H9 (cell line): ENCODE measurements around the gene COPG1. TPM values are rescaled to one million over a fixed set of nuclear protein-coding genes. Genes with fewer than 3 reads are reported as not detected.

Experiments
- DNase-seq: peaks from one replicate; pipeline ENCODE4 v3.0.0-alpha.2; 2017
- H2AFZ ChIP-seq: one replicate; pipeline ENCODE4 v1.6.1; 2013; ENCODE audit warnings: mild to moderate bottlenecking, low read length, control low read depth, moderate library complexity
- H2AK5ac ChIP-seq: 2 replicates; pipeline ENCODE4 v1.6.1; 2013; ENCODE audit warnings: low read length, control low read depth, mixed read lengths; ENCODE audit not compliant: insufficient read length
- H2BK120ac ChIP-seq: one replicate; pipeline ENCODE4 v1.6.1; 2013; ENCODE audit warnings: low read depth, mild to moderate bottlenecking, low read length, control low read depth, inconsistent platforms; ENCODE audit not compliant: poor library complexity, severe bottlenecking
- H2BK12ac ChIP-seq: 2 replicates; pipeline ENCODE4 v1.6.1; 2013; ENCODE audit warnings: low read length, control low read depth, mixed read lengths, low read depth; ENCODE audit not compliant: insufficient read length
- H2BK15ac ChIP-seq: 2 replicates; pipeline ENCODE4 v1.6.1; 2013; ENCODE audit warnings: low read depth, low read length, control low read depth
- H2BK20ac ChIP-seq: one replicate; pipeline ENCODE4 v1.6.1; 2013; ENCODE audit warnings: low read depth, mild to moderate bottlenecking, low read length, control low read depth, inconsistent platforms; ENCODE audit not compliant: poor library complexity, severe bottlenecking
- H2BK5ac ChIP-seq: 2 replicates; pipeline ENCODE4 v1.6.1; 2013; ENCODE audit warnings: low read length, control low read depth, mixed read lengths; ENCODE audit not compliant: insufficient read length
- H3K14ac ChIP-seq: 2 replicates; pipeline ENCODE4 v1.6.1; 2013; ENCODE audit warnings: low read length, control low read depth; ENCODE audit not compliant: insufficient read depth
- H3K18ac ChIP-seq: 2 replicates; pipeline ENCODE4 v1.6.1; 2013; ENCODE audit warnings: low read depth, mild to moderate bottlenecking, mixed read lengths, low read length, control low read depth; ENCODE audit not compliant: insufficient read length
- H3K23ac ChIP-seq: 2 replicates; pipeline ENCODE4 v1.6.1; 2013; ENCODE audit warnings: low read length, control low read depth, mixed read lengths, low read depth; ENCODE audit not compliant: insufficient read length
- H3K23me2 ChIP-seq: 2 replicates; pipeline ENCODE4 v1.6.1; 2013; ENCODE audit warnings: low read depth, mild to moderate bottlenecking, mixed read lengths, low read length, control low read depth; ENCODE audit not compliant: insufficient read length, poor library complexity, severe bottlenecking
- H3K27ac ChIP-seq: 2 replicates; pipeline ENCODE4 v1.5.1; 2013; ENCODE audit warnings: low read length, control low read depth, mixed read lengths, low read depth; ENCODE audit not compliant: insufficient read length
- H3K27me3 ChIP-seq: 2 replicates; pipeline ENCODE4 v1.6.1; 2013; ENCODE audit warnings: low read length, control low read depth, inconsistent platforms; ENCODE audit not compliant: insufficient read depth
- H3K4ac ChIP-seq: 2 replicates; pipeline ENCODE4 v1.6.1; 2013; ENCODE audit warnings: low read depth, mild to moderate bottlenecking, control low read depth, inconsistent platforms, low read length, moderate library complexity
- H3K4me1 ChIP-seq: 2 replicates; pipeline ENCODE4 v1.6.1; 2013; ENCODE audit warnings: low read length, control low read depth, inconsistent platforms; ENCODE audit not compliant: insufficient read depth
- H3K4me2 ChIP-seq: 2 replicates; pipeline ENCODE4 v1.6.1; 2013; ENCODE audit warnings: low read length, control low read depth, mixed read lengths; ENCODE audit not compliant: insufficient read length, insufficient read depth
- H3K56ac ChIP-seq: 2 replicates; pipeline ENCODE4 v1.6.1; 2013; ENCODE audit warnings: low read depth, mild to moderate bottlenecking, mixed read lengths, low read length, control low read depth; ENCODE audit not compliant: insufficient read length
- H3K79me1 ChIP-seq: 2 replicates; pipeline ENCODE4 v1.6.1; 2013; ENCODE audit warnings: low read depth, mild to moderate bottlenecking, moderate library complexity, low read length, control low read depth, inconsistent platforms; ENCODE audit not compliant: insufficient read depth, poor library complexity, severe bottlenecking
- H3K79me2 ChIP-seq: 2 replicates; pipeline ENCODE4 v1.6.1; 2013; ENCODE audit warnings: low read length, control low read depth, inconsistent platforms; ENCODE audit not compliant: insufficient read depth
- H3K9ac ChIP-seq: 2 replicates; pipeline ENCODE4 v1.6.1; 2013; ENCODE audit warnings: low read length, control low read depth, mixed read lengths; ENCODE audit not compliant: insufficient read length; ENCODE audit errors: extremely low read depth
- H3K9me3 ChIP-seq: one replicate; pipeline ENCODE4 v1.6.1; 2013; ENCODE audit warnings: low read depth, low read length, inconsistent platforms; ENCODE audit not compliant: control insufficient read depth
- H3T11ph ChIP-seq: one replicate; pipeline ENCODE4 v1.6.1; 2013; ENCODE audit warnings: mild to moderate bottlenecking, low read length, control low read depth, inconsistent platforms
- H4K20me1 ChIP-seq: one replicate; pipeline ENCODE4 v1.6.1; 2013; ENCODE audit not compliant: control insufficient read depth, insufficient read length, insufficient read depth
- H4K5ac ChIP-seq: 2 replicates; pipeline ENCODE4 v1.6.1; 2013; ENCODE audit warnings: low read depth, mild to moderate bottlenecking, mixed read lengths, low read length, control low read depth; ENCODE audit not compliant: insufficient read length
- H4K8ac ChIP-seq: replicated peaks from 2 replicates; pipeline ENCODE4 v1.6.1; 2013; ENCODE audit warnings: low read length, control low read depth, mixed read lengths, low read depth; ENCODE audit not compliant: insufficient read length
- H4K91ac ChIP-seq: 2 replicates; pipeline ENCODE4 v1.6.1; 2013; ENCODE audit warnings: low read depth, mild to moderate bottlenecking, moderate library complexity, mixed read lengths, low read length, control low read depth; ENCODE audit not compliant: insufficient read length
- H3K27ac Mint-ChIP-seq, 3 experiments: 2 replicates in 2 of 3; 3 replicates in 1 of 3; pipeline ENCODE4 v1.8.0; 2020 to 2021; ENCODE audit warnings: mixed read lengths in 3 of 3, mild to moderate bottlenecking in 1 of 3, moderate library complexity in 1 of 3
- H3K27me3 Mint-ChIP-seq: 2 replicates; pipeline ENCODE4 v1.8.0; 2021; ENCODE audit warnings: low read depth, mild to moderate bottlenecking, moderate library complexity, mixed read lengths
- H3K36me3 Mint-ChIP-seq, 3 experiments: 2 replicates in 2 of 3; 3 replicates in 1 of 3; pipeline ENCODE4 v1.8.0; 2020 to 2021; ENCODE audit warnings: low read depth in 3 of 3, mixed read lengths in 3 of 3; ENCODE audit not compliant: insufficient read depth in 1 of 3
- H3K4me1 Mint-ChIP-seq, 2 experiments: 2 replicates each; pipeline ENCODE4 v1.8.0; 2020; ENCODE audit warnings: mixed read lengths in 2 of 2
- H3K4me3 Mint-ChIP-seq, 2 experiments: 2 replicates in 1 of 2; 3 replicates in 1 of 2; pipeline ENCODE4 v1.8.0; 2020 to 2021; ENCODE audit warnings: mild to moderate bottlenecking in 2 of 2, mixed read lengths in 2 of 2, moderate library complexity in 1 of 2
- H3K9me3 Mint-ChIP-seq, 2 experiments: 2 replicates in 1 of 2; 3 replicates in 1 of 2; pipeline ENCODE4 v1.8.0; 2020; ENCODE audit warnings: mild to moderate bottlenecking in 2 of 2, mixed read lengths in 2 of 2, moderate library complexity in 1 of 2
- CTCF ChIP-seq: fragments of 200-600 bp; sonication (generic); conservative IDR thresholded peaks from 3 replicates; pipeline ENCODE4 v1.8.0; 2021; ENCODE audit warnings: antibody characterized with exemption, mild to moderate bottlenecking
- WGBS: extraction: QIAGEN DNeasy Blood & Tissue Kit; methylation state at CpG from one replicate; pipeline ENCODE4 v1.1.7; 2013; ENCODE audit warnings: missing lambda C conversion rate, low lambda C conversion rate, mixed read lengths; ENCODE audit not compliant: insufficient read length; ENCODE audit errors: extremely low coverage; 5-methylcytosine and 5-hydroxymethylcytosine counted together
- total RNA-seq: library from RNA; stranded (reverse); gene quantifications from 2 replicates; pipeline ENCODE4 v1.2.1, GENCODE V29; 2021

The COPG1 gene
- total RNA-seq, 1 experiment from 2014 or later, result 147 TPM

- no CpG with 5 or more reads among the region's 2 CpGs for WGBS
- Mint-ChIP-seq H3K4me1 (peaks cover 18 to 23% of the 10 kb centered on the region in 2 experiments), H3K4me3 (peak overlapping the region; percentile 84 to 97; a peak in 3 of 5 replicates), H3K27ac (no peak overlapping the region), H3K9me3 (no peaks in the 10 kb centered on the region; a peak in 1 of 5 replicates), H3K36me3 (peaks cover 11 to 47% (median 36%) of the 10 kb centered on the region in 3 experiments; a peak in 6 of 7 replicates), H3K27me3 (no peaks in the 10 kb centered on the region; the same call in 1 of the 2 replicates)
- H3K14ac ChIP-seq, result no peak overlapping the region
- H2BK15ac ChIP-seq, result no peak overlapping the region
- peak overlapping the region; percentile 95 for H3K4me2 ChIP-seq
- H4K5ac ChIP-seq, result no peak overlapping the region
- H3K4ac ChIP-seq, result no peak overlapping the region
- H3T11ph ChIP-seq, result no peak overlapping the region
- H3K23ac ChIP-seq, result no peak overlapping the region
- peaks cover 4% of the 10 kb centered on the region for H3K4me1 ChIP-seq
- H2BK120ac ChIP-seq, result no peak overlapping the region
- H4K91ac ChIP-seq, result no peak overlapping the region
- no peaks in the 10 kb centered on the region for H4K20me1 ChIP-seq
- H2AFZ ChIP-seq, result no peak overlapping the region
- no peak overlapping the region for H2BK12ac ChIP-seq
- no peak for TF ChIP-seq CTCF
- H3K56ac ChIP-seq, result no peak overlapping the region
- no peak overlapping the region for H3K27ac ChIP-seq
- no peak overlapping the region for H3K18ac ChIP-seq
- DNase-seq, result no peak
- H4K8ac ChIP-seq, result no peak overlapping the region
- H3K9ac ChIP-seq, result no peak overlapping the region
- H3K9me3 ChIP-seq, result no peaks in the 10 kb centered on the region
- no peak overlapping the region for H2BK20ac ChIP-seq
- no peaks in the 10 kb centered on the region for H3K79me2 ChIP-seq
- H2BK5ac ChIP-seq, result no peak overlapping the region
- peaks cover 13% of the 10 kb centered on the region for H3K23me2 ChIP-seq
- no peaks in the 10 kb centered on the region for H3K79me1 ChIP-seq
- H3K27me3 ChIP-seq, result no peaks in the 10 kb centered on the region
- H2AK5ac ChIP-seq, result no peak overlapping the region
Measured at GRCh38 chr3:129280183-129280582, 30.8 kb downstream of the COPG1 start.
